DMS53 (cell line): ENCODE data around the gene FAM236A.
"Not testable (repeated sequence)": the region's sequence is repeated elsewhere in the genome, so short reads cannot be mapped to it uniquely, and the experiment has no call there.

Experiments used
- DNase-seq: peaks from one replicate; lab custom pipeline; 2025; lab: John Stamatoyannopoulos, UW

Gene FAM236A

GRCh38 chrX:72937906-72938305, at the start of gene FAM236A:
Gene FAM236A, plus strand, starts transcription at chrX:72938206. Its CDS starts 57 bp downstream, at chrX:72938263.
- not testable (repeated sequence) for DNase-seq

- DNase-seq: not testable (repeated sequence)
Observed at GRCh38 chrX:72889740-72890139, 48.3 kb upstream of the FAM236A start.

DNA sequence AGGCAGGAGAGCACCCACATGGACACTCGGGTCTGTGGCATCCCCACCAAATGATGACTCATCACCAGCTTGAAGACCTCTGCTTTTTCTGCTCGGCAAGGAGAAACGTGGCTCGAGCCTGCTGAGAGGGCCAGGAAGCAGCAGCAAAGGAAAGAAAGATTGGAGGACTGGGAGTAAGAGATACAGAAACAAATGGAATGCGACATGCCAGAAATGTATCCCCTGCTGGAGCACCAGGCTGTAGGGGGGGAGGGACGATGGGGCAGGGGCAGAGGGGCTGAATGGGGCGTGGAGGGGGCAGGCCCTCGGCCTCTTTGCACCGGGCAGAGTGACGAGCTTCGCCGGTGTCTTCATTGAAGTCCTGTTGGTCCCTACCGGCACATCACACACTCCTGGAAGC, 25.7 kb upstream of the FAM236A start, which contains the start of gene FAM236C:
Gene FAM236C, plus strand, starts transcription at position 301 of the 400 bp plus-strand sequence. CDS start 100 bp downstream, outside the sequence.
- DNase-seq: not testable (repeated sequence)

- DNase-seq: not testable (repeated sequence)
Observed at GRCh38 chrX:72916096-72916495, 21.9 kb upstream of the FAM236A start.

GRCh38 chrX:72932283-72932682, 5.7 kb upstream of the FAM236A start:
- DNase-seq: not testable (repeated sequence)

DNA sequence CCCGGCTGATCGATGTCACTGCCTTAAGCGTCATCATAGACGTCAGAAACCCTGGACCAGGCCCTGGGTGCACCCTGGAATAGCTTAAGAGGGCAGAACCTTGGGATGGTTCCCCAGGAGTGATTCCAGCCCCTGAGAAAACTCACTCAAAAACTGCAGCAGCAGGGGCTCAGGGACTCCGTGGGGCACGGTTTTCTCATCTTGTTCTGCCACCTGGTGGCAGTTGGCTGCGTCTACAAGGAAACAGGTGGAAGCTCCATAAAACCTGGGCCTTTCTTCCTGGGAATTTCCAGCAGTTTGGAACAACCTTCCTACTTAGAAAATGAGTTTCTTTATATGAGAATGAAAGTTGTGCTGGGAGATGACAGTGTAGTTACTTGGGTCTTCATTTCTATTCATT, 1.6 kb upstream of the FAM236A start:
- DNase-seq: not testable (repeated sequence)

DNA sequence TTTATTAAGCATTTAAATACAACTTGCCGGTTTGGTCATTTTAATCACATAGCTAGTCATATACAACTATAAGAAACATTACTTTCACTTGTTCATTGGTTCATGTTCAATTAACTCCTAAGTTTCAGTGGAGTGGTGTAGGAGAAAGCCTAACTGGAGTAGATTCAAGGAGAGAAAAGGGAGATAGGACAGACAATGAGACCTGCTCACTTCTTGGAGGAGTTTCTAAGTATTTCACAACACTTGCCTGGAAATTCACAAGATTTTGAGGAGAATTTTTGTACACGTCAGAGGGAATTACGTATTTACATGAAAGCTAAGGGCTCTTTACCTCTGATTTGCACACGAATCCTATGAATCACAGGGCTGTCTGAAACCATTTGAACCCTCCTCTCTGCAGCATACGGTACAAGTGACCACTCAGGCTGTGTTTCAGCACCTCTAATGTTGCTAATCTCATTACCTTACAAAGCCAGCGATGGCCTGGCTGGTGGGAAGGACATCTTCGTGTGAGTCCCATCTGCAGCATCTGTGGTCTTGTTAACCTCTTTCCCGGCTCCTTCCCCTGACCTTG, 1.0 kb upstream of the FAM236A start:
- not testable (repeated sequence) for DNase-seq

DNA sequence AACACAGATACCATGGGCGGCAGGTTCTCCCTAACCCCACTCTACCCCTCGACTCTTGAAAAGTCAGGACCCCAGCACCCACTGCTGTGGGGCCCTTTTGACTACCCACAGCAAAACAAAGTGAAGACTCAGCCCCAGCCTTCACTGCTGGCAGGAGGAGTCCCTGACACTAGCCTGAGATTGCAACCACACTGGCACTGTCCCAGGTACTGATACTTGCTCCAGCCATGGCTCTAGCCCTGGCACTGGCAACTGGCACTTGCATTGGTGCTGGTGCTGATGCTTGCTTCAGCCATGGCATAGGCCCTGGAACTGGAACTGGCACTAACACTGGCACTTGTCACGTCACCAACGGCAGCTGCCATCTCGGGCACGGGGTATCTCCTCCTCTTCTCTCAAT, 4.3 kb downstream of the FAM236A start:
- not testable (repeated sequence) for DNase-seq

DNA sequence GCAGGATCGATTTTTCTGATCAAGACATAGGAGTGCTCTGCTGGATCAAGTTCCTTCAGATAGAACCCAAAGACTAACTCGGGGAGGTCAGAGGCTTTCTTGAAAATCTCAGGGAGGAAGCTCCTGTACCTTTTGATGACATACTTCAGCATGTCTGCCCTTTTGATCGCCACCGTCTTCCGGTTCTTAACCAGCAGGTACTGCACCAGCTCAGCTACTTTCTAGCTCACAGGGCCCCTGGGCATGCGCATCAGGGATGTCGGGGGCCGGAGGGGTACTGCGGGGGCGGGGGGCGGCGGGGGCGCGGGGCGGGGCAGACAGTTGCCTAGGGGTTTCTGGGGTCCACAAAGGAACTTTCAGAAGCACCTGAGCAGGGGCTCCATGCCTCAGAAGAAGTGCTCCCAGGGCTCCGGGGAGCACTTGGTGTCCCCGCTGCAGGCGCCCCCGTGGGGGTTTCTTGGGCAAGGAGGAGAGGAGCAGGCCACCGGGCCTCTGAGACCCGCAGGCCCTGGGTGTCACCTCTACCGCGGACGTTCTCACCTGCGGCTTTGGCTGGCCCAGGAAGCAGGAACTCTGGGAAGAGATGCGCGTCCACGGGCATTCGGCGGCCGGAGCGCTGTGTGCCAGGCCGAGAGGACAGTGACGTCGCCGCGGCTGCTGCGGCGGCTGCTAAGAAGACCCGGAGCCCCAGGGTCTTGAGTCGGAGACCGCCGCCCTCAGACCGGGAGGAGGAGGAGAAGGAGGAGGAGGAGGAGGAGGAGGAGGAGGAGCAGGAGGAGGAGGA, 5.2 kb downstream of the FAM236A start:
- DNase-seq: not testable (repeated sequence)

- not testable (repeated sequence) for DNase-seq
Observed at GRCh38 chrX:72943819-72944169, 5.8 kb downstream of the FAM236A start, which contains the start of gene DMRTC1. Gene DMRTC1, minus strand, starts transcription at chrX:72943837. Its CDS starts 68,143 bp downstream, at chrX:72875694.

DNA sequence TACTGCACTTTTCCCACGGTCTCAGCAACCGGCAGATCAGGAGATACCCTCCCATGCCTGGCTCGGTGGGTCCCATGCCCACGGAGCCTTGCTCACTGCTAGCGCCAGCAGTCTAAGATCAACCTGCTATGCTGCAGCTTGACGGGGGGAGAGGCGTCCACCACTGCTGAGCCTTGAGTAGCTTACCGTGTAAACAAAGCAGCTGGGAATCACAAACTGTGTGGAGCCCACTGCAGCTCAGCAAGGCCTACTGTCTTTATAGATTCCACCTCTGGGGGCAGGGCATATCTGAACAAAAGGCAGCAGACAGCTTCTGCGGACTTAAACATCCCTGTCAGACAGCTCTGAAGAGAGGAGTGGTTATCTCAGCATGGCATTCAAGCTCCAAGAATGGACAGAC, 22.0 kb downstream of the FAM236A start:
- DNase-seq: not testable (repeated sequence)

GRCh38 chrX:72971859-72972258, 33.9 kb downstream of the FAM236A start:
- DNase-seq: not testable (repeated sequence)

DNA sequence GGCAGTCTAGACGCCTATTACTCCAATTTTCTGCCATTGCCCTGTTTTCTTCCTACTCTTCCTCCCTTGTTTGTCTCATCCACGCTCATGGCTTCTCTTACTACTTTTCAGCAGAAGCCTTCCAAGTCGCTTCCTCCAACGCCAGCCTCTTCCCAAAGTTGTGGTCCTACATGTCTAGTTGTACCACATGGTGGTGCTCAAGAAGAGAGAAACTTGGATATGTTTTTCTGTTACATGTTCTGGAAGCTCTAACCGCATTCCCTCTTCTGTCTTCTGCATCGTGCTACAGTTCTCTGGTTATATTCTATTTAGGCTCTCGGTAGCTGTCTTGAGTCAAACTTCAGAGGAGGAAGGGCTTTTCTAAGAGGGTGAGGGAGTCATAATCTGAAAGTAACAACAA, 36.9 kb downstream of the FAM236A start:
- DNase-seq: not testable (repeated sequence)

DNA sequence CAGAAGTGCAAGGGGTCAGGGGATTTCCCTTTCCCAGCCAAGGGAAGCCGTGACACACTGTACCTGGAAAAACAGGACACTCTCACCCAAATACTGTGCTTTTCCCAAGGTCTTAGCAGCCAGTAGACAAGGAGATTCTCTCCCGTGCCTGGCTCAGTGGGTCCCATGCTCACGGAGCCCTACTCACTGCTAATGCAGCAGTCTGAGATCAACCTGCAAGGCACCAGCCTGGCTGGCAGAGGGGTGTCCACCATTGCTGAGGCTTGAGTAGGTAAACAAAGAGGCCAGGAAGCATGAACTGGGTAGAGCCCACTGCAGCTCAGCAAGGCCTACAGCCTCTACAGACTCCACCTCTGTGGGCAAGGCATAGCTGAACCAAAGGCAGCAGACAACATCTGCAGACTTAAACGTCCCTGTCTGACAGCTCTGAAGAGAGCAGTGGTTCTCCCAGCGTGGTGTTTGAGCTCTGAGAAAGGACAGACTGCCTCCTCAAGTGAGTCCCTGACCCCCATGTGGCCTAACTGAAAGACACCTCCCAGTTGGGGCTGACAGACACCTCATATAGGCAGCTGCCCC, 43.0 kb downstream of the FAM236A start:
- DNase-seq: not testable (repeated sequence)
